Stimulated activated CD8-positive, alpha-beta memory T cell treated with anti-CD3 and anti-CD28 coated beads, Interleukin-7, amount 100 ng/mL, for 24 hours (primary cell): ENCODE data around the gene CDK4.

Experiments
- DNase-seq: peaks from one replicate; pipeline ENCODE4 v3.0.0-alpha.2; 2020; ENCODE audit warnings: low read depth

The CDK4 gene

GRCh38 chr12:57700317-57700716 is 51.8 kb downstream of the CDK4 start:
- DNase-seq = no peak

GRCh38 chr12:57698414-57698813 is 53.7 kb downstream of the CDK4 start:
- no peak for DNase-seq
